ENCODE data around the gene LEF1. TPM values are rescaled to one million over a fixed set of nuclear protein-coding genes. Genes with fewer than 3 reads are reported as not detected.

Gene LEF1
- total RNA-seq, 1 donor from 2014 or later = 3.1 TPM

DNA sequence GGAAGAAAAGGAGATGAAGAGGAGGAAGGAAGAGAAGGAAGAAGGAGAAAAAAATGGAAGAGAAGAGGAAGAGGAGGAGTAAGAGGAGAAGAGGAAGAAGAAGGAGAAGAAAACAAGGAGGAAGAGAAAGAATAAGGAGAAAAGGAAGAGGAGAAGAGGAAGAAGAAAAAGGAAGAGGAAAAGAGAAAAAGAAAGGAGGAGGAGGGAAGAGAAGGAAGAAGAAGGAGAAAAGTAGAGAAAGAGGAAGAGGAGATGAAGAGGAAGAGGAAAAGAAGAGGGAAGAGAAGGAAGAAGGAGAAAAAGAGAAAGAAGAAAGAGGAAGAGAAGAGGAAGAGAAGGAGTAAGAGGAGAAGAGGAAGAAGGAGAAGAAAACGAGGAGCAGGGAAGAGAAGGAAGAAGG lies 11.8 kb upstream of the LEF1 start:
- DNase-seq (ENCODE audit: low spot score) = no peak

DNA sequence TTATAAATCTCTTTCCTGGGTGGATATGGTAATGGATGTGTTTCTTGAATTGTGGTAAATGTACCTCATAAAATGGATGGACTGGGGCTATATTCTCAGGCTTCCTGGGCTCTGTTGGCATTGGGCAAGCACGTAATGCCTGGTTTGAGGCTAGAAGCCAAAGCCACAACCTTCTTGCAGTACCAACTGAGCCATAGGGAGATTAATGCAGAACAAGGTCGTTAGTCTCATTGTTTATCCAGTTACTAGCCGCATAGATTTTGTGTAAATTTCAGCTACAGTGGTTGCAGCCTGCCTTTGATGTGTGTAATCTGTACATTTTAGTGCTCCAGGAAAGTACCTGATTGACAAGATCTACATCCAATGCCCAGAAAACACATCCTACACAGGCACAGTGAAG lies 7.2 kb upstream of the LEF1 start:
- no peak for DNase-seq (ENCODE audit: low spot score)

DNA sequence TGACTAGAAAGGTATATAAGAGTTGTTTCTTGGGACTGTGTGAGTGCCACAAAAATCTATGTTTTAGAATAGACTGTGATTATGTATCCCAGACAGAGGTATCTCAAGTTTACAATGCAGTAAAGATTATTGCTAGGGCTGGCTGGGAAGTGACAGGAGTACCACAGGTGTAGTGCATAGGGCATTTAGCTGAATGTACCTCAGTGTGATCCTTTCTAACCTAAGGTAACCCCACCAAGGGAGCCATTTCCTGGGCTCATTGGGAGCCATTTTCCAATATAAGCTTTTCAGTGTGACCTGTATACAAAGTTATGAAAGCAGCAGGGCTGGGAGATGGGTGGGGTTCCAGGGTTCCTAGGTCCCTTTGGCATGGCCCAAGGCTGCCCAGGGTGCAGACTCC lies 6.1 kb upstream of the LEF1 start:
- no peak for DNase-seq (ENCODE audit: low spot score)

DNA sequence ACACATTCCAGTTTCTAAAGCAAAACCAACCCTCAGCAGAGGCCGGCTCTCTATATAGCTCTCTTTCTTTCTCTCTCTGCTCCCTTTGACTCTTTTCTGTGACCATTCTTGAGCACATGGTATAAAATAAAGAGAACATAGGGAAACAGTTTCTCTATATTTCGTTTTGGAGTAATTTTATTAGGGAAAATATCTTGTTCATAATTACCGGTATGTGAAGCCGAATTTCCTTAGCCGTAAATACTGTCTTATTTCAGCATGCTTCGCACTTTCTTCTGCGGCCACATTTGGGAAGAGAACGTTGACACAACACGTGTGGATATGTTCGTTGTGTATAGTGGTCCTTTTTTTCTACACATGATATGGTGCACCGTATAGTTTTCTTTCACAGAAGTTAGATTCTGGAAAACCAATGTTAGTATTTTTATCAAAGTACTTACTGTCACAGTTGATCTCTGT lies 4.9 kb upstream of the LEF1 start:
- DNase-seq (ENCODE audit: low spot score) = no peak

DNA sequence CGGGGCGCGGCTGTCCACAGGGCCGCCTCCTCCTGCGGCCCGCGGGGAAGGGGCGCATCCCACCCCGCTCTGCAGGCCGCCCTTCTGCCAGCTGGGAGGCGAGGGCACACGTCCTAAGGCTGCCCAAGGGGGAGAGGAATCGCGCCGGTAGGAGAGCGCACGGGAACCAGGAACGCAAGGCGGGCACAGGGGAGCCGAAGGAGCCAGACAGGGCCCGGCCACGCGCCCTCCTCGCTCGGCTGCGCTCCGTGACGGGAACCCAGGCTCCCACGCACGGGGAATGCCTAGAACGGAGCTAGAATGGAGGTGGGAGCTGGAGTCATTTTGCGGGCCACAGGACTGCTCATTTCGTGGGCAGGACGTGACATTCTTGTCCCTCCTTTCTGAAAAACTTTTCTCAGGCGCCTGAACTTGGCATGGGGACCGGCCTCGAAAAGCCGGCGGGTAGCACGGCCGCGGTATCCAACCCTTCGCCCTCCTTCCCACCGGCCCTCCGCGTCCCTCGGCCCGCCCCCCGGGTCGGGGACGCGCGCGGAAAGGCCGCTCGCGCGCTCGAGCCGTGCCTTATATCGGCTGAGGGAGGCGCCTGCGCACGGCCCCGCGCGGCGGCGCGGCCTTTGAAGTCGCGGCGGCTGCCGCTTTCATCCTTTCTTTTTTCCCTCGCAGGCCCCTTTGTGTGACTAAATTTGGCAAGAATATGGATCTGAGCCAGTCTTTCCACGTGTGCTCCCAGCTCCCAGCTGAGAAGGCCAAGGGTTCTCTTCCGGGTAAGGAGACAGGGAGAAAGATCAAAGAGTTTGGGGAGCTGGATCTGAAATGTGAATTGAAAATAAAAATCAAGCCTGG lies 4.2 kb upstream of the LEF1 start:
- no peak for DNase-seq (ENCODE audit: low spot score)

DNA sequence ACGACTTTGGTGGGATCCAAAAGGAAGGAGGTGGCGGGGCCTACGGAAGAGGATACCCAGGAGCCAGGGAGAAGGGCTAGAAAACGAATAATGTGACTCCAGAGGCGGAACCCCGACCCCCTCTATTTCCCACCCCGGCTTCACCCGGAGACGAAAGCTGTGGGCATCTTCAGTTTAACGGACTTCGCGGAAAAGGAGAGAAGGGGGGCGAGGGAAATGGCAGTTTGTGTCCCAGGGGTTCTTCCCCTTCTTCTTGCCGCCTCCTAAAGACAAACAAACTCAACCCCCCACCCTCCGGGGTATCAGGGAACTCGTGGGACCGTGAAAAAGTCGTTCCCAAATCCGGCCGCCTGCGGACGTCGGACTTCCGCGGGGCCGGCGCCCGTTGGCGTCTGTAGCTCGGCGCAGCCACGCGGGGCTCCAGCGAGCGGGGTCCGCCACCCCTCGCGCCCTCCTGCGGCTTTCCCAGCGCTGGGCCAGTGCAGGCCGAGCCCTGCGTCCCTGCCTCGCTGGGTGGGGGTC lies 3.6 kb upstream of the LEF1 start:
- no peak for DNase-seq (ENCODE audit: low spot score)

DNA sequence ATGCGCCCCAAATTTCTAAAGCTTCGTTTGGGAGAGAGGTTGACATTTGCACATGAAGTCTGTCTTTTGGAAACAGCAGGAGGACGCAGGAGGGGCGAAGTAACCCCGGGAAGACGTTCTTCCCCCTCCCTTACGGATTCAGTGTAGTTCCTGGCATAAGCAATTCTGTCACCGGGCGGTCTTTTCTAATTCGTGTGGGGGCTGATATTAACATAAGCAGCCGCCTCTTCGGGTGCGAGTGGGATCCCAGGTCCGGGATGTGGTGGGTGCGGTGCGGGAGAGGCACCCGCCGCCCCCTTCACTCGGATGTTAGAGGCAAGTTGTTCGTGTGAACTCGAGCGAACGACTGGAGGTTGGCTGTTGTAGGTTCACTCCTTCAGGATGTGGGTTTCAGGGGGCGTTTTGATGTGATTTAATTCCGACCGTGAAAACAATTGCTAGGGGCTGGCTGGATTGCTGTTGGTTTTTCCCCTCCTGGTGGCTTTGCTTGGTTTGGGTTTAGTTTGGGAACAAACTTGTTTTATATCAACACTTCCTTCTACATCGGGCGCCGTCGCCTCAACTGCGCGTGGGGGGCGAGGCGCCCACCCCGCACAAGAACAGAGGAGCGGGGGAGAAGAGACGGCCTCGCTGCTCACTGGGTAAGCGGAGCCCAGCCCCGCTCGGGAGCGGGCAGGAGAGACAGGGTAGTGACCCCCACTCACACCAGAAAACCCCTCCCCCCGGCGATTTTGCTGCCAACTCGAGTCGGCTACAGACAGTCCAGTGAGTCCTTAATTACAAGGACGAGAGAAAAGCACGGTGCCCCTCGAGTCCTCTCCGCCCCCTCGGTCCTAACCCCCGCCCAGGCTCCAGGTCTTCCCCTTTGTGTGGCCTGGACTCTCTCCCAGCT lies 2.9 kb upstream of the LEF1 start:
- DNase-seq (ENCODE audit: low spot score) = no peak

DNA sequence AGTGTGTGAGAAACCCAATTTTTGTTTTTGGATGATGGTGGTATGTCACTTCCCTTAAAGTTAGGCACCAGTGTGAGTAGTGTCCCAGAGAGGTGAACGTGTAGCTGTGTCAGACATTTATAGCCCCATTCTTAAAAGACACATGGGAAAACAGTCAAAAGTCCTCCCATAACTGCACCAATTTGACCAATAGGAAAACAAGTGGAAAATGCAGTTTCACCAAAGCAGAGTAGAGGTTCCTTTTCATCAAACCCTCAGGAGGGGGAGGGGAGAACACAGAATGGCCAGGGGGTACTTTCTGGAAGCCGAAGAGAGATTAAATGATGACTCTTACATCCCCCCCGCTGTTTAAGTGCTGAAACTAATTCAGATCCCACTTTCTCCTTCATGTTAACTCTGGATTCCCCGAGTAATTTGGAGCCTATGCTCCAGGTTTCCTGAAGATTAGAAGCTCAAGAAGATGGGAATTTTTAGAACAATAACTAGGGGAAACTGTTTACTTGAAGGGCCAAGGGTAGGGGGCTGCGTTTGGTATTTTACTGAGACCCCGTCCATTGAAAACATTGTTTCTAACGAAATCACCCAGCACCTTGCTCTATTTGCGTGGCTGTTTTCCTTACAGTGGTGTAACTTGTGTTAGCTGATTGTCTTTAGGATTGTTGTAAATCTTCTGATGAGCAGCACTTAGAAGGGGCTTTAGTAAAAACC lies 2.1 kb upstream of the LEF1 start:
- no peak for DNase-seq (ENCODE audit: low spot score)

DNA sequence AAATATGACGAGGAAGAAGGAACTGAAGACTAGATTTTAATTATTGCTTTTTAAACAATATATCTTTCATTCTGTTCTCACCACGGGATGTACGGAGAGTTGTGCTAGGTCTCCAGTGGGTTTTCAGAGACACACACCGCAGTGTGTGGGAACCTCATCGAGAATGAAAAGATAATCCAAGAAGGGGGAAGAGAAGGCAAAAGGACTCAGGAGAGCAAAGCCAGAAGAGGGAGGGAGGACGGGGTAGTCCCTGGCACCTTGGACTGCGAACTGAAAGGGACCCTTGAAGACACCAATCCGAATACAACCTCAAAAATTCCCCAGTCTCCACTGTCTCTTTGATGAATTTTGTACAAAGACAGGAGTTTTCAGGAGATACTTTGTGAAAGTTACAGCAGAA lies 932 bp upstream of the LEF1 start:
- no peak for DNase-seq (ENCODE audit: low spot score)

DNA sequence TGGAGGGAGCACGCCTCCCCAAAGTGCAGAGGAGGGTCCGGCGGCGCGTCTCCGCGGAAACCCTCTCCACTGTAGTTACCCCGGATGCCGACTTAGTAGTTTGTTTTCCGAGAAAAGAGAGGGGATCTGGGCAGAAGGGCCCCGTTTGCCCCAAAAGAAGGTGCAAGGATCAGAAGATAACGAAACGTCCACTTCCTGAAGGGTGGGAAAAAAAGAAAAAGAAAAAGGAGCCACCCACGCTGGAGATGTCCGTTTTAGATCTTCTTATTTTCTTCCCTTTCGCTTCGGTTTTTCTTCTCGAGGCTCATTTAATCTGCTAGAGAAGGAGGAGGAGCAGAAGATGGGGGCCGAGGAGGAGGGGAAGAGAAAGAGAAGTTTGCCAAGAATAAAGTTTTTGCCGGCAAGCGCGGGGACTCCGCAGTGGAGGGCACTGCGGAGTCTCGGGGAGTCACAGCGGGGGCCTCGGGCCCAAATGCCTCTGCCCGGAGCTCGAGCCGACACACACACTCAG lies 517 bp downstream of the LEF1 start:
- DNase-seq (ENCODE audit: low spot score) = no peak

DNA sequence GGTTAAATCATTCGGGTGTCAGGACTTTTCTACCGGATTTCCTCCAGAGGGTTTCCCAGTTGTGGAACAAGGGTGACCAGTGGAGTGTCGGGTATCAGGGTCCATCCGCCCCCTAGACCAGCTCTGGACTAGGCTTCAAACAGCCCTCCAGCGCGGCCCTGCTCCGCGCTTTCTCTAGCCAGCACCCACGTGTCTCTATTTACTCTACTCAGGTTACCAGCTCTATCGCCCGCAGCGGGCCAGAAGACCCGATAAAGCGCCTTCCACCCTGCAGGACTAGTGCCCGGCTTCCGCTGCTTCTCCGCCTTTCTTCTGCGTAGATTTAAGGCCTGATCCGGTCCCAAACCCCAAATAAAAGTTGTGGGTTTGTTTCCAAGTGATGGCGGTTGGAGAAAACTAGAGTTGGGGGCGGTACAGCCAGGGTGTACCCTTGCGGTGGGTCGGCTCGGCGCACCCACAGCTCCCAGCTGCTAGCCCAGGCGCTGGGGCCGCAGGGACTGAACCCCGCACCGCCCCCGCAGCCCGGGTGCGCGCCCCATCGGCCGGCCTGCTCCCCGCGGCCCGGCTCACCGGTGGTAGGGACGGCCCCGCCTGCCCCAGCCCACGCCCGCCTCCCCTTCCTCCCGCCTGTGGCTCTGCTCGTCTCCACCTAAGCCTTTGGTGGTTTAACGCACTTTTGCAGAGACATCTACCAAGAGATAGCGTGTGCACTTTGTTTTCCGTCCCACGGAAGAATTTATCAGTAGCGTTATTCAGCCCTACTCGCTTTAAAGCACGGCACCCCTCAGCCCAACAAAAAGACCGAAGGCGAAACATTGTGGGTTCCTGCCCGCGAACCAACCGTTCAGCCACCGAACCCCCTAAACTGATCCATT lies 2.1 kb downstream of the LEF1 start:
- DNase-seq (ENCODE audit: low spot score) = no peak

DNA sequence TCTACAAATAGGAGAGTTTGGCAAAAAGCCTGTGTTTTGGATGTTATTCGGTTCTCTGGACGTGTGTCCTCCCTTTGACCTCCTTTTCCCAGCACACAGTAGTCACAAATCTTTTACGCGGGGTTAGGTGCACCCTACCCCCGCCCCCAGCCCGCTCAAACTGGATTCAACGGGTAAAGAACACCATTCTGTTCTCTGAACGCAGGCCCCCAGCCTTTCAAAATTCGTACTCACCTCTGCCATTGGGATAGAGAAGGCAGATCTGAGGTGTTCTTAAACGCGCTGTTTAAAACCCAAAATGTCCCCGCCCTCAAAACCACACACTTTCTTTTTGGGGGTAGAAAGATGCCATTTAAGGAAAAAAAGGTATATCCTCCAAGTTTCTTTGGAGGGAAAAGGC lies 2.7 kb downstream of the LEF1 start:
- DNase-seq (ENCODE audit: low spot score) = no peak

DNA sequence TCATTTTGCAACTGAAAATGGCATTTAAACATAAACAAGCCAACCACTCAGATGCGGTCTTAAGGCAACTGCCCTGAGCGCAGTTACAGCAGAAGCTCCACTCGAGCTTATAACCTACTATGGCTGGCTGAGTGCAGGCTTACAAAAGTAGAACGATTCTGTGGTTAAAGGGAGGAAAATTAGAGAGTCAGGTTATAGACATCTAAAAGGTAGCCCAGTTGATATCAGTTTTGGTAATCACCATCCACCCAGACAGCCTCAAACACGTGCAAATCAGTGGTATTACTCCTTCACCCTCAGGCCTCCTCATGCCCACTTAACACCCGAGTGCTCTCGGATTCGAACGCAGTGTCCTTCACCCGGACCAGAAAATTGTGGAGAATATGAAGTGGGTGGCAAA lies 3.1 kb downstream of the LEF1 start:
- no peak for DNase-seq (ENCODE audit: low spot score)

DNA sequence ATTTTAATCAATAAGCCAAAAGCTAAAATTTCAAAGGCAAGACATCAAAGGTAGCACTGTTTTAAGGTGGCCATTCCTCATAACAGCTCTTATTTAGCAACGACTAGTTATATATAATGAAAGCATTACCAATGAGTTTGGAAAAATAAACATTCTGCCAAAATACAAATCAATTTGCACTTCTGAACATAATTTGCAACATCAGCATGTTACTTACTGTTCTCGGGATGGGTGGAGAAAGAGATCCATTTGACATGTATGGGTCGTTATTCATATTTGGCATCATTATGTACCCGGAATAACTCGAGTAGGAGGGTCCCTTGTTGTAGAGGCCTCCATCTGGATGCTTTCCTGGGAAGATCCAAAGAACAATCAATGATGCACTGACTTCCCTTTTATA lies 5.4 kb downstream of the LEF1 start:
- DNase-seq (ENCODE audit: low spot score) = no peak

DNA sequence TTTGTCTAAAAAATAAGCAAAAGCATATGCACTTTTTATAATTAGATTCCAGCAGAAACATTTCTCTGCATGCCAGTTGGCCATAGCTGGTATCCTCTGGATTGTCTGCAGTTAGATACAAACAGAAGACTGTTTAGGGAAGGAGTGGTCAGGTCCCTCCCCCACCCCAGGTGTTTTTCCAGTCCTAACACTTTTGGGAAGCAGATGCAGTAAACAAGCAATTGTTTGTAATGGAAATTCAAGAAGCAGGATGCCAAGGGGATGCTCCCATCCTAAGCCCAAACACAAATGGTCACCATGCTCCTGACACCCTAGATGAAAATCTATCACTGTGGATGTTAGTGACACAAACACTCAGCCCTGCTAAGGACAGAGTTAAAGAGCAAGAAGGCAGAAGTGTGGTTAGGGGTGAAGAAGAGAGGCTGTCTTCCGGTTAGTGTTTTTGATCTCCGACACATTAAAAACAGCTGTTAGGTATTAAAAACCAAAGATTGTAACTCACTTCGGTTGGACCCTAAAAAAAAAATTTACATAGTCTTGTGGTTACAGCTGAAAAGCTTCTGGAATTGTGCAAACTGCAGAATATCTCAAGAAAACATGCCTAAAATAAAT lies 7.9 kb downstream of the LEF1 start:
- no peak for DNase-seq (ENCODE audit: low spot score)

DNA sequence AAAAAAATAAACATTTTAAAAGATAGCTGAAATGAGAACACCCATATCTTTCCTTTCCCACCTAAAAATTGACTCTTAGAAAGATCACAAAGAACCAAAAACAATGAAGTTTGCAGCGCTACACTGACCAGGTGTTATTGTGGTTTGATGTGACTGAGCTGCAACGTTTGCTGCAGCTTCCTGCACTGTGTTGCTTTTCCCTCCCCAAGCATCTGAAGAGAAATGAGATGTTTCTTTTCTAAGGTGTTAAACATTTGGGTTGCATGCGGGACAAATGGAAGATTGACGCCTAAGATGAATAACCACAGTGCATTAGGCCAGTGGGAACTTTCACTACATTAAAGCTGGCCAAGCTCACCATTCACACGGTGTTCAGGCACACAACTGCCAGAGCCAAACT lies 8.9 kb downstream of the LEF1 start:
- DNase-seq (ENCODE audit: low spot score) = no peak

DNA sequence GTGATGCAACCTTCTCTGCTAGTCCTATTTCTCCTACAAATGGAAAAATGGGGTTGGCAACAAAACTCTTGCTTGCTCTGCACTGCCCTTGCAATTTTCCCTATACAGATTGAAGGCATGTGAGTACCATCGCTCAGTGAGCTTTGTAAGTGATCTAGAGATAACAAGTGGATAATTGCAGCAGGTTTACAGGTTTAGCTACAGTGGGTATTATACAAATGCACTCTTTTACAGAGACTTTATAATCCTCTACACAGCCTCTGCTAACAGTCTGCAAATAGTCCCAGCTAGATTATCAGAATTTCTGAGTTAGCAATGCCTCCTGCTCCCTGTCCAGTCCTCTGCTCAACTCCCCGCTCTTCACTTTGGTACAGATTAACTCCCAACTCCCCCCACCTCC lies 11.1 kb downstream of the LEF1 start:
- DNase-seq (ENCODE audit: low spot score) = no peak

DNA sequence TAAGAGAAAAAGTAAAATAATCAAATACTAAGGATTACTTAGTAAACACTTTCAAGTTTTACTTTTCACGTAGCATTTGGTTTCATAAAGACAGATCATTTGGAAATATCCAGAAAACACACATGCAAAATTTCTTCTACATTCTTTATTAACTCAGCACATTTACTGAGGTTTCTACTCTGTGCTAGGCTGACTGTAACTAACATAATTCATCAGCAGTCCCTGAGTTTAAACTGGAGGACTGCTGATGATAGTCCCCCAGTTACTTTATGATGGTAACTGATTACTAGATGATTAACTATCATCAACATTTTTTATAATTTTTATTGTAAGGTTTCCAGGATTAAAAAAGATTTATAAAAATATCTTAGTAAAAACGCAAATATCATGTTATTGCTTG lies 12.3 kb downstream of the LEF1 start:
- DNase-seq (ENCODE audit: low spot score) = no peak

DNA sequence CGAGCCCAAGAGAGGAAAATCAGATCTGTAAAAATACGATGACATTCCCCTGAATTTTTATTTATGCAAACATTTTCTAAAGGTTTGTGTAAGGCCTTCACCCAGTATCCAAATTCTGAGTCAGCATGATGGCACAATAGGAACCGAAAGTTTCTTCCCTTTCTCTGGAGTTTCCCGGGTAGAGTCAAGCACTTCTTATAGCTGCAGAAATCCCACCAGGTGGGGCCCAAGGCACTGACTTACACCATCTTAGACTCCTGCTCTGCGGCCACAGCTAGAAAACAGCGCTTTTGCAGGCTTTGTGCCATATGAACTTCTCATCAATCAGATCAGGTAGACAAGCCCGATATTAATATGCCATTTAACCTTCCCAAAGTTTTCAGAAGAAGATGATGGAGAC lies 13.4 kb downstream of the LEF1 start:
- DNase-seq (ENCODE audit: low spot score) = no peak

DNA sequence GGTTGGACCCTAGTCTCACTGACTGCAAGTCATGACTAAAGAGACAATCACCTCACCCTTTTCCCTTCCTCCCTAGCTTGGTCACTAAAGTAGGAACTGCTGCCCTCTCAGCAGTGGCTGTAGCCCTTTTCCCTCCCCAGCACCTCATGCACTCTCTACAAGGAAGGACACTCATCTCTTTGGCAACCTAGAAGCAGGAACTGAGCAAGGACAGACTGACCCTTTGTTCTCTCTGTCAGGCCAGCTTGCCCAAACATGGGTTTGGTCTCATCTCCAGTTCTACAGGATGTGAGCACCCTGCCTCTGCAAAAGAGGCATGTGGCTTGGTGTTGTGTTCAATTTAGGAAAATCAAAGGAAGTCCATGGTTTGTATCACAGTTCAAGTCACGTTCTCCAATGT lies 15.8 kb downstream of the LEF1 start:
- DNase-seq (ENCODE audit: low spot score) = no peak
